HG02938 (cell line): Measurements from ENCODE around the gene NYAP2.

Source experiments
- ATAC-seq: cut with Tn5 transposase; IDR thresholded peaks from one replicate; pipeline ENCODE4 v1.9.1; 2021; ENCODE audit warnings: mild to moderate bottlenecking, moderate library complexity; ENCODE audit not compliant: unreplicated experiment

Gene NYAP2

GRCh38 chr2:225614915-225615314 is 215.4 kb downstream of the NYAP2 start:
- no peak for ATAC-seq

GRCh38 chr2:225615514-225615913 is 216.0 kb downstream of the NYAP2 start:
- ATAC-seq: no peak

- no peak for ATAC-seq
Observed at GRCh38 chr2:225616372-225616771, 216.9 kb downstream of the NYAP2 start.

GRCh38 chr2:225616848-225617247 is 217.3 kb downstream of the NYAP2 start:
- ATAC-seq: no peak

- no peak for ATAC-seq
Observed at GRCh38 chr2:225620227-225620626, 220.7 kb downstream of the NYAP2 start.

- no peak for ATAC-seq
Observed at GRCh38 chr2:225630824-225631533, 231.5 kb downstream of the NYAP2 start.

- no peak for ATAC-seq
Observed at GRCh38 chr2:225632351-225632750, 232.8 kb downstream of the NYAP2 start.

- no peak for ATAC-seq
Observed at GRCh38 chr2:225636558-225636957, 237.0 kb downstream of the NYAP2 start.

- no peak for ATAC-seq
Observed at GRCh38 chr2:225637259-225637658, 237.7 kb downstream of the NYAP2 start.

- no peak for ATAC-seq
Observed at GRCh38 chr2:225640550-225640949, 241.0 kb downstream of the NYAP2 start.

GRCh38 chr2:225649274-225649673 is 249.8 kb downstream of the NYAP2 start:
- no peak for ATAC-seq

GRCh38 chr2:225650041-225650440 is 250.5 kb downstream of the NYAP2 start:
- no peak for ATAC-seq

GRCh38 chr2:225660262-225661131 is 261.0 kb downstream of the NYAP2 start:
- ATAC-seq: peak; percentile 83

GRCh38 chr2:225662101-225662500 is 262.6 kb downstream of the NYAP2 start:
- ATAC-seq: no peak

- ATAC-seq: no peak
Observed at GRCh38 chr2:225667445-225667844, 267.9 kb downstream of the NYAP2 start.

GRCh38 chr2:225668606-225669266 is 269.2 kb downstream of the NYAP2 start:
- ATAC-seq: peak; percentile 90

- no peak for ATAC-seq
Observed at GRCh38 chr2:225670111-225670974, 270.8 kb downstream of the NYAP2 start.

GRCh38 chr2:225678792-225679191 is 279.3 kb downstream of the NYAP2 start:
- no peak for ATAC-seq

GRCh38 chr2:225683258-225683657 is 283.7 kb downstream of the NYAP2 start:
- no peak for ATAC-seq

- ATAC-seq: no peak
Observed at GRCh38 chr2:225690153-225690552, 290.6 kb downstream of the NYAP2 start.

GRCh38 chr2:225691711-225692110 is 292.2 kb downstream of the NYAP2 start:
- no peak for ATAC-seq
